Stimulated activated naive CD4-positive, alpha-beta T cell (primary cell): ENCODE results near the gene CLEC2B.

Experiments used
- DNase-seq, 6 experiments: peaks; one replicate each; lab custom pipeline; 2025; lab: John Stamatoyannopoulos, UW

CLEC2B gene

DNA sequence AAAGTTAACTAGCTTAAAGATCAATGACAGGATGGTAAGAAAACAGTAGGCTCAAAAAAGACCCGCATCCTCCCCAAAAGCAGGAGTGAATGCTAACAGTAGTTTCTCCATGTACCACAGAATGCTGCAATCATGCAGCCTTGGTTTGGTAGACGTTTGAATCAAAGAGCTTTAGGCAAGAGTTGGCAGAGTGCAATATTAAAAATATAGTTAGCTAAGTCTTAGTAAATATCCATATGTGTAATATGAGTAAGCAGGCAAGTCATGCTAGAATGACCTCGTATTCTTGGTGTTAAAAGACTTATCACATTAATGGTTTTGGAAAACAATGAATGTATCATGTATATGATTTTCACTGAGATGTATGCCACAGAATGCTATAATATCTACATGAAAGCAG, 60.6 kb downstream of the CLEC2B start:
- no peak for DNase-seq

DNA sequence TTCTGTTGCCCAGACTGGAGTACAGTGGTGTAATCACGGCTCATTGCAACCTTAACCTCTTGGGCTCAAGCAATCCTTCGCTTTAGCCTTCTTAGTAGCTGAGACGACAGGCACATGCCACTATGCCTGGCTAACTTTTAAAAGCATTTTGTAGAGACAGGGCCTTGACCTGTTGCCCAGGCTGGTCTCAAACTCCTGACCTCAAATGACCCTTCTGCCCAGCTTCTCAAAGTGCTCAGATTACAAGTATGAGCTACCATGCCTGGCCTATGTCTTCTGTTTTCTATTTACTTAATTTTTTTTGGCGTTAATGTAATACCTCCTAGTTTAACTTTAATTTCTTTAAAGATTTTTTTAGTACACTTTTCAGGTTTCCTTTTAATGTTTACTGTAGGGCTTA, 62.4 kb downstream of the CLEC2B start:
- DNase-seq, result no peak

DNA sequence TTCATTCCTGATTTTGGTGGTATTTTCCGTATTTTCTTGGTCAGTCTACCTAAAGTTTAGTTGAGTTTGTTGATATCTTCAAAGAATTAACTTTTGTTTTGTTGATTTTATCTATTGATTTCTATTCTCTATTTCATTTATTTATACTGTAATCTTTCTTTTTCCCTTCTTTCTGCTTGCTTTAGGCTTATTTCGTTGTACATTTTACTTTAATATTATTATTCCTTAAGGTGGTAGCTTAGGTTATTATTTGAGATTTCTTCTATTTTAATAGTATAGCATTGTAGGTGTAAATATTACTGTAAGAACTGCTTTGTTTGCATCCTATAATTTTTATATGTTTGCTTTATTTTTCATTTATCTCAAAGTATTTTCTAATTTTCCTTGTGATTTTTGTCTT, 63.3 kb downstream of the CLEC2B start:
- no peak for DNase-seq
